CD4-positive, alpha-beta T cell (primary cell): ENCODE results near the gene POLL. TPM values are rescaled to one million over a fixed set of nuclear protein-coding genes. Genes with fewer than 3 reads are reported as not detected.
A peak's percentile ranks its signal among the peaks of the same experiment; 100 is the strongest.

Experiments
- ATAC-seq: fragments of 200-7000 bp; cut with Tn5 transposase; one replicate; pipeline ENCODE4 v1.10.0; 2022; ENCODE audit warnings: mild to moderate bottlenecking; ENCODE audit not compliant: poor library complexity
- CTCF ChIA-PET: fragments of 350-600 bp; sonication (Branson Sonifier 250); formaldehyde crosslinking; loops from one replicate; lab custom pipeline; 2021; ENCODE audit warnings: antibody characterized with exemption, inconsistent platforms; lab: Charles Lee
- POLR2A ChIA-PET: fragments of 350-600 bp; sonication (Branson Sonifier 250); formaldehyde crosslinking; loops from one replicate; lab custom pipeline; 2021; ENCODE audit warnings: antibody characterized with exemption, inconsistent platforms; lab: Charles Lee
- DNase-seq, 14 experiments: peaks; one replicate each; pipeline ENCODE4 v3.0.0-alpha.2; 2013 to 2020; ENCODE audit warnings: mixed read lengths in 2 of 14
- H3K27ac ChIP-seq, 2 donors: one replicate each; pipeline versions ENCODE4 v1.5.1 to v1.7.0; 2013; ENCODE audit warnings: low read length in 2 of 2, low read depth in 1 of 2, mild to moderate bottlenecking in 1 of 2
- H3K27me3 ChIP-seq, 2 experiments: 1 replicate in 1 of 2; 2 replicates in 1 of 2; pipeline versions ENCODE4 v1.6.1 to v1.7.0; 2013; ENCODE audit warnings: low read length in 2 of 2, control low read depth in 1 of 2, mild to moderate bottlenecking in 1 of 2, moderate library complexity in 1 of 2; ENCODE audit not compliant: insufficient read depth in 2 of 2, control insufficient read depth in 1 of 2
- H3K36me3 ChIP-seq: one replicate; pipeline ENCODE4 v1.6.1; 2013; ENCODE audit warnings: low read length, control low read depth; ENCODE audit not compliant: insufficient read depth
- H3K4me1 ChIP-seq: one replicate; pipeline ENCODE4 v1.6.1; 2013; ENCODE audit warnings: low read length, control low read depth; ENCODE audit not compliant: insufficient read depth
- H3K4me3 ChIP-seq: one replicate; pipeline ENCODE4 v1.5.1; 2013; ENCODE audit warnings: mild to moderate bottlenecking, low read length, moderate library complexity
- H3K9me3 ChIP-seq, 2 experiments: 1 replicate in 1 of 2; 2 replicates in 1 of 2; pipeline versions ENCODE4 v1.6.1 to v1.7.0; 2013; ENCODE audit warnings: low read length in 2 of 2, mild to moderate bottlenecking in 2 of 2, control low read depth in 1 of 2, moderate library complexity in 1 of 2; ENCODE audit not compliant: control insufficient read depth in 1 of 2, insufficient read depth in 1 of 2
- H3K27ac Mint-ChIP-seq: one replicate; pipeline ENCODE4 v1.8.0; 2020; ENCODE audit warnings: mixed read lengths
- H3K27me3 Mint-ChIP-seq: one replicate; pipeline ENCODE4 v1.8.0; 2021; ENCODE audit warnings: mixed read lengths
- H3K36me3 Mint-ChIP-seq: one replicate; pipeline ENCODE4 v1.8.0; 2021; ENCODE audit warnings: low read depth, mixed read lengths
- H3K4me1 Mint-ChIP-seq: one replicate; pipeline ENCODE4 v1.8.0; 2021; ENCODE audit warnings: low read depth, mixed read lengths
- H3K4me3 Mint-ChIP-seq: one replicate; pipeline ENCODE4 v1.8.0; 2020; ENCODE audit warnings: mild to moderate bottlenecking, mixed read lengths
- H3K9me3 Mint-ChIP-seq: one replicate; pipeline ENCODE4 v1.8.0; 2020; ENCODE audit warnings: mixed read lengths
- intact Hi-C, 2 experiments: fragments of 100-400 bp; cut with DNase I in 1 of 2; cut with micrococcal nuclease in 1 of 2; formaldehyde crosslinking; loops; one replicate each; pipeline versions ENCODE4 v1.15.1 to v1.9.0; 2023 to 2025; cut with DNase I, micrococcal nuclease
- total RNA-seq, 174 experiments: library from RNA in 2 of 174; stranded (reverse) in 2 of 174; gene quantifications; one replicate each; pipeline ENCODE4 v1.2.3 and lab custom pipeline; 2021 to 2026
- TF ChIP-seq, protein P1 (sequence below): fragments of 200-600 bp; IDR thresholded peaks from one replicate; pipeline ENCODE4 v1.8.0; 2022; ENCODE audit warnings: antibody characterized with exemption, mild to moderate bottlenecking

POLL gene
- total RNA-seq, 2 experiments from 2014 or later = 23.3 to 24.3 TPM

DNA sequence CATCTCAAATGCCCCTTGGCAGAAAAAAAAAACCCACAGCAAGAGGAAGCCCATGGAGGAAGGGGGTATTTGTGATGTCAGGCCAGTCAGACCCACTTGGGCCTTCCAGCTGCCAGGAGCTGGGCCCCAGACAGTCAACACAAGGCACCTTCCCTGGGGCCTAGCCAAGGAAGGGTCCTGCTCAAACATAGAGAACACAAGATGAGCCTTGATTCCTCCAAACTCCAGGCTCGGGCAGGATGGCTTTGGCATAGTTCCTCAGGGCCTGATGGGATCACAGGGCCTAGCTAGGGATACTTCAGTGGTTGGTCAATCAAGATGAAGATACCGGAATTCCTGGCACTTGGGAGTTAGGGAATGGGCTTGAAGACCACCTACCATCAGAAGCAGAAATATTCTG, 30.8 kb upstream of the POLL start:
- Histone ChIP-seq H3K4me3 (no peak overlapping the region), H3K4me1 (no peaks in the 10 kb centered on the region), H3K9me3 (no peaks in the 10 kb centered on the region), H3K36me3 (peaks cover 86% of the 10 kb centered on the region), H3K27me3 (no peaks in the 10 kb centered on the region), H3K27ac (no peak overlapping the region)
- Mint-ChIP-seq H3K9me3 (no peaks in the 10 kb centered on the region), H3K4me1 (no peaks in the 10 kb centered on the region), H3K36me3 (peaks cover 69% of the 10 kb centered on the region), H3K4me3 (no peak overlapping the region), H3K27me3 (no peaks in the 10 kb centered on the region), H3K27ac (peak overlapping the region; percentile 70)
- ATAC-seq = no peak
- ChIA-PET POLR2A (no interaction called here), CTCF (interaction anchor here (0.7 kb wide), 1 partner anchor 10 kb away, joined by 3 read pairs; no protein-coding TSS in a partner anchor)
- intact Hi-C loops = no loop called here
- TF ChIP-seq, protein P1, sequence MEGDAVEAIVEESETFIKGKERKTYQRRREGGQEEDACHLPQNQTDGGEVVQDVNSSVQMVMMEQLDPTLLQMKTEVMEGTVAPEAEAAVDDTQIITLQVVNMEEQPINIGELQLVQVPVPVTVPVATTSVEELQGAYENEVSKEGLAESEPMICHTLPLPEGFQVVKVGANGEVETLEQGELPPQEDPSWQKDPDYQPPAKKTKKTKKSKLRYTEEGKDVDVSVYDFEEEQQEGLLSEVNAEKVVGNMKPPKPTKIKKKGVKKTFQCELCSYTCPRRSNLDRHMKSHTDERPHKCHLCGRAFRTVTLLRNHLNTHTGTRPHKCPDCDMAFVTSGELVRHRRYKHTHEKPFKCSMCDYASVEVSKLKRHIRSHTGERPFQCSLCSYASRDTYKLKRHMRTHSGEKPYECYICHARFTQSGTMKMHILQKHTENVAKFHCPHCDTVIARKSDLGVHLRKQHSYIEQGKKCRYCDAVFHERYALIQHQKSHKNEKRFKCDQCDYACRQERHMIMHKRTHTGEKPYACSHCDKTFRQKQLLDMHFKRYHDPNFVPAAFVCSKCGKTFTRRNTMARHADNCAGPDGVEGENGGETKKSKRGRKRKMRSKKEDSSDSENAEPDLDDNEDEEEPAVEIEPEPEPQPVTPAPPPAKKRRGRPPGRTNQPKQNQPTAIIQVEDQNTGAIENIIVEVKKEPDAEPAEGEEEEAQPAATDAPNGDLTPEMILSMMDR = no peak
- DNase-seq = no peak

DNA sequence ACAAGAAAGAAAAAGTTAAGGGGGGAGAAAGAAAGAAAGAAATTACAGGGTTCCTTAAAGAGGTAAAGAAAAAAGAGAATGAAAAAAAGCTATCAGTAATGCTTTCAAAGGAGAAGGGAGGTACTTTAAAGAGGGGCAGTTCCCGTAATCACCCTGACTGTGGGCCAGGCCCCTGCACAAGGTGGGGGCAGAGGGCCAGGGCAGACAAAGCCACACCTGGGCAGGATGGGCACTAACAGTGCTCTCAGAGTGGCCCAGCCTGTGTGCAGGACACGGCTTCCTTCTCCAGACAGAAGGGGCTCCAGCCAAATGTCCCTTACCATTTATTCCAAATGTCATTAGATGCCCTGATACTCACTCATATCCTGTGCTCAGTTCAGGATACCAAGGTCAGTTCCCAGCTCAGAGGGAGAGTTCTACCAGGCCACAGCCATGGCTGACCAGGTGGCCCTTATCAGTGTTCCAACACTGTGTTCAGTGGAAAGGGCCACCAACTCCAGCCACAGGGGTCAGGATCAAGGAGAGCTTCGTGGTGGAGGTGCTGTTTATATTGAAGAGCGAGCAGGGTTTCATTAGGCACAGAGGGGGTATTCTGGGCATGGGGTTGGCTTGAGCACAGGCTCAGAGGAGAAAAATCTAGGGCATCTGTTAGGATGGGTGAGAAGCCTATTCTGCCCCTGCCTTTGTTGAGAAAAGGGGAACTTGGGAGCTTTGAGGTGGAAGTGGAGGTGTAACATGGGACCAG, 29.9 kb upstream of the POLL start:
- CTCF ChIA-PET = no interaction called here
- no peaks in the 10 kb centered on the region for H3K9me3 Mint-ChIP-seq
- peak overlapping the region; percentile 70 for H3K27ac Mint-ChIP-seq
- no peaks in the 10 kb centered on the region for H3K9me3 ChIP-seq
- no peaks in the 10 kb centered on the region for H3K4me1 Mint-ChIP-seq
- peaks cover 63% of the 10 kb centered on the region for H3K36me3 Mint-ChIP-seq
- H3K27me3 ChIP-seq = no peaks in the 10 kb centered on the region
- no peak overlapping the region for H3K27ac ChIP-seq
- intact Hi-C loops = no loop called here
- POLR2A ChIA-PET = no interaction called here
- peaks cover 82% of the 10 kb centered on the region for H3K36me3 ChIP-seq
- no peaks in the 10 kb centered on the region for H3K27me3 Mint-ChIP-seq
- TF ChIP-seq, protein P1 = no peak
- no peak overlapping the region for H3K4me3 ChIP-seq
- DNase-seq (no peak), ATAC-seq (no peak)
- H3K4me3 Mint-ChIP-seq = no peak overlapping the region
- no peaks in the 10 kb centered on the region for H3K4me1 ChIP-seq

DNA sequence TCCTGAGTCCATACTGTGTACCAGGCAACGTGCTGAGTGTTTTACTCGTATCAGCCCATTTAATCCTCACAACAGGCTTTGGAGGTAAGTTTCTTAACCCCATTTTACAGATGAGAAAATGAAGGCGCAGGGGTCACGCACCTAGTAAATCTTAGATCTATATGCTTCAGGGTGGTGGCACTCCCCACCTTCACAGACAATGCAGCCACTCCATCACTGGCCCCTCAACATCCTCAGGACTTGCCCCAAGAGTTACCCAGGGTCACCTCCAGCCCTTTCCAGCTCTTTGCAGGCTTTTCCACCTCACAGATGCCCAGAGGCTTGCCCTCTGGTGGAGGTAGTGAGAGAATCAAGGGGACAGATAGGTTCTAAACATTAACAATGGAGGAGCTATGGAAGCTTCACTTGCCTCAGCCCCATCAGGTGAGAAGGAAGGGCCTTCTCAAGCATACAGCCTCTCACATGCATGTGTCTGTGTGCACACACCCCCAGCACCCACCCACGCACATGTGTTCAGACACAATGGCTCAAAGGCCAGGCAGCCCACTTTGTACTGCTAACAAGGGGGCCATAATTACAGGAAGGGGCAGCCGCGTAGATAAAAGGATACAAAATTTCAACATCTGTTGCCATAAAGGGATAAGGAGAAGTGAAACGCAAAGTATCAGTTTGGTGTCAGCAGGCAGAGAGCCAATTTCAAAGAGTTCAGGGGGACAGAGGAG, 29.2 kb upstream of the POLL start:
- H3K27ac Mint-ChIP-seq = peak overlapping the region; percentile 70
- no peak for DNase-seq
- H3K4me3 ChIP-seq = no peak overlapping the region
- no peaks in the 10 kb centered on the region for H3K9me3 ChIP-seq
- peaks cover 84% of the 10 kb centered on the region for H3K36me3 ChIP-seq
- no peak overlapping the region for H3K27ac ChIP-seq
- TF ChIP-seq, protein P1 = no peak
- H3K27me3 ChIP-seq = no peaks in the 10 kb centered on the region
- CTCF ChIA-PET = no interaction called here
- no peak overlapping the region for H3K4me3 Mint-ChIP-seq
- no peaks in the 10 kb centered on the region for H3K9me3 Mint-ChIP-seq
- POLR2A ChIA-PET = no interaction called here
- intact Hi-C loops = no loop called here
- H3K4me1 Mint-ChIP-seq = no peaks in the 10 kb centered on the region
- ATAC-seq = no peak
- H3K4me1 ChIP-seq = no peaks in the 10 kb centered on the region
- H3K36me3 Mint-ChIP-seq = peaks cover 56% of the 10 kb centered on the region
- H3K27me3 Mint-ChIP-seq = no peaks in the 10 kb centered on the region
